Measurements from ENCODE around the gene SLC1A3.

- no peak for TF ChIP-seq TAF1 (IDR thresholded peaks at IDR 0.05; ENCODE audit: borderline replicate concordance, insufficient read depth, low read length)
- TF ChIP-seq SIN3A (IDR thresholded peaks at IDR 0.05; ENCODE audit: borderline replicate concordance, insufficient read depth, low read length) = no peak
- TF ChIP-seq POLR2AphosphoS5 (IDR thresholded peaks at IDR 0.05; ENCODE audit: low read depth, low read length) = no peak
- no peak for TF ChIP-seq REST (IDR thresholded peaks at IDR 0.05; ENCODE audit: insufficient read depth in 1 of 2, low read depth in 2 of 2, low read length in 2 of 2)
These were observed 115.3 kb downstream of the SLC1A3 start for GRCh38 chr5:36721664-36722235.

All from PFSK-1 (cell line).